Heart left ventricle (tissue), 16 donors: ENCODE measurements around the gene PTGS1. TPM values are rescaled to one million over a fixed set of nuclear protein-coding genes. Genes with fewer than 3 reads are reported as not detected.

Experiments used
- ATAC-seq, 4 donors: fragments of 200-7000 bp; cut with Tn5 transposase; one replicate each; pipeline ENCODE4 v1.9.1; 2020 to 2022; ENCODE audit warnings: moderate library complexity in 4 of 4, mild to moderate bottlenecking in 3 of 4, moderate number of reproducible peaks in 1 of 4
- DNase-seq, 5 donors: peaks; one replicate each; pipeline ENCODE4 v3.0.0-alpha.2; 2020
- H3K27ac ChIP-seq, 12 donors: fragments of 200-600 bp; sonication (generic) in 4 of 12; one replicate each; pipeline versions ENCODE4 v1.5.0 to v1.8.0; 2016 to 2022; ENCODE audit warnings: mild to moderate bottlenecking in 2 of 12
- H3K27me3 ChIP-seq, 9 donors: fragments of 200-600 bp; sonication (generic) in 2 of 9; one replicate each; pipeline versions ENCODE4 v1.5.1 to v1.8.0; 2016 to 2022; ENCODE audit warnings: mild to moderate bottlenecking in 3 of 9
- H3K36me3 ChIP-seq, 9 donors: fragments of 200-600 bp; sonication (generic) in 2 of 9; one replicate each; pipeline versions ENCODE4 v1.5.0 to v1.8.0; 2018 to 2022; ENCODE audit warnings: mild to moderate bottlenecking in 2 of 9
- H3K4me1 ChIP-seq, 12 donors: fragments of 200-600 bp; sonication (generic) in 4 of 12; one replicate each; pipeline versions ENCODE4 v1.5.0 to v1.8.0; 2016 to 2022; ENCODE audit warnings: mild to moderate bottlenecking in 3 of 12
- H3K4me3 ChIP-seq, 12 donors: fragments of 200-600 bp; sonication (generic) in 4 of 12; one replicate each; pipeline versions ENCODE4 v1.5.0 to v1.8.0; 2017 to 2022; ENCODE audit warnings: mild to moderate bottlenecking in 9 of 12, moderate library complexity in 4 of 12
- H3K9me3 ChIP-seq, 12 donors: fragments of 200-600 bp; sonication (generic) in 4 of 12; one replicate each; pipeline versions ENCODE4 v1.5.0 to v1.8.0; 2016 to 2022; ENCODE audit warnings: mild to moderate bottlenecking in 1 of 12
- POLR2A ChIP-seq, 2 donors: fragments of 450-650 bp; IDR thresholded peaks; one replicate each; pipeline ENCODE4 v1.6.1; 2017; ENCODE audit warnings: antibody characterized with exemption in 2 of 2, mild to moderate bottlenecking in 2 of 2, moderate library complexity in 2 of 2
- WGBS, 4 donors: extraction: QIAGEN DNeasy Blood & Tissue Kit in 2 of 4; methylation state at CpG; one replicate each; pipeline versions ENCODE4 v1.1.5 to v1.1.7; 2013 to 2018; 5-methylcytosine and 5-hydroxymethylcytosine counted together
- intact Hi-C, 10 donors: fragments of 100-400 bp; cut with DNase I; formaldehyde crosslinking; loops; one replicate each; pipeline versions ENCODE4 v1.11.1 to v1.14.2; 2022
- polyA plus RNA-seq, 2 donors: library from polyadenylated mRNA; stranded (reverse); fragments of 200-250 nt; gene quantifications; one replicate each; pipeline ENCODE4 v1.2.3, GENCODE V29; 2013
- total RNA-seq, 9 donors: library from RNA; depleted of rRNA in 2 of 9; stranded (reverse); fragments of >200 nt in 2 of 9; fragmentation: NEBNext Ultra II Directional in 3 of 9; extraction: Animal tissue kit (Norgen Biotek cat#: 25700) in 3 of 9; gene quantifications; one replicate each; pipeline versions ENCODE4 v1.1.0 to v1.2.4, GENCODE V29; 2016 to 2023
- TF ChIP-seq, protein P1 (sequence below), 12 donors: fragments of 200-600 bp; sonication (generic) in 4 of 12; IDR thresholded peaks; one replicate each; pipeline versions ENCODE4 v1.5.0 to v1.8.0; 2018 to 2022; ENCODE audit warnings: antibody characterized with exemption in 12 of 12, mild to moderate bottlenecking in 5 of 12
- donor health status: ischemic (EF 13 %, LVEDD 7.1; RV severe dilation, severe dysfunction).
- donor health status: healthy with polysubstance abuse.
- donor health status: DM: no; HTN: yes; CAD: no.
- donor health status: DM: no; HTN: no; CAD: no.
- donor health status: ischemic (EF 25% LVEDD 6.9; RV normal size, moderate dysfunction).
- donor health status: ischemic (EF 25% LVEDD 5.7; RV mildly dilated, moderate dysfunction).
- donor health status: healthy.
- donor health status: DM: yes; HTN: yes; CAD: no.
- donor health status: ischemic (EF 35%, LVEDD 5.7; RV mildly dilated, moderate dysfunction).
- donor health status: nonischemic (EF 11% LVEDD 7.7; RV severe dilation, severe dysfunction).
- donor health status: DM: yes; HTN: yes; CAD: no.
- donor health status: PGD.
- donor health status: ischemic (EF 29% LVEDD 5.4; RV normal size, mild dysfunction).
- donor health status: nonischemic (EF 23%, LVEDD 6.1; RV moderate dilation, normal function).

PTGS1 gene
- total and polyA plus RNA-seq, 11 donors: 0.91 to 24.7 (median 6.3) TPM

DNA sequence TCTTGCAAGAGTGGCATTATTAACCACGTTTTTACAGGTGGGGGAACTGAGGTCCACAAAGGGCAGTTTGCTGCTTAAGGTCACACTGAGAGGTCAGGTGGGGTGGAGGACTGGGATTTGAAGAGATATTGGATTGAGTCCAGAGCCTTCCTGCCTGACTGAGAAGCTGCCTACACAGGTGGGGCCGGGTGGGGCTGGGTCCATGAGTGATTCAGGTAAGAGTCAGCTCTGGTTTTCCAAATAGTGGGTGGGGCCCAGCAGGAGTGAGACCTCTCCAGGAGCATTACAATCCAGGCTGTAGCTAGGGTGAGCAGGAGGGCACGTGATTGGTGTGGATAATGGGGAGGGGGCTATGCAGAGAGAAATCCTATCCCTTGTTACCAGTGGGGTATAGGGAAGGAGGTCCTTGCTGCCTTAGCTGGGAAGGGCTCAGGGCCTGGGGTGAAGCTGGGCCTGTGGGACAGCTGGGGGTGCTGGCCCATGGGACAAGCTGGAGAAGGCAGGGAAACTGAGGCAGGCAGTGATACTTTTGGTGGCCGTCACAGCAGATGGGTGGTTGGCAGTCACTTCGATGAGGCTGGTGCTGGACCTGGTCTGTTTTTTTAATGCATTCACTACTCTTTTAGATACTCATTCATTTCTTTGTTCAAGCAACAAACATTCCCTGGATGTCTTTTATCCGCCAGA is 2.9 kb upstream of the PTGS1 start:
- peak overlapping the region in 1 of 12 donors; percentile 73 for H3K27ac ChIP-seq

DNA sequence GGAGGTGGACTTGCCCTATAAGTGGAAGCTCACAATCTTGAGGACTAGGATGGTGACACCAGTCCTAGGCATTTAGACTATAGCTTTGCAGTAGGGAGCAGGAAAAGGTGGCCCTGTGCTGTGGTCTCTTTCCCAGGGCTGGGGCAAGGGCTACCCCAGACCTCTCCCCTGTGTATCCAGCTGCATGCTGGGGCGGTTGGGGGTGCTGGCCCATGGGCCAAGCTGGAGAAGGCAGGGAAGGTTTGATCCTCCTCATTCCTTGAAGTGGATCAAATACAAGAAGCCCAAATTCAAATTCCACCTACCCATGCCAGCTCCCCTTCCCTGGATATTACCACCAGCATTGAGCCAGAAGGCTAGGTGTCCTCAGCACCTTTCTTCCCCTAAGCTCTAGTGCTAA is 2.2 kb upstream of the PTGS1 start:
- peaks cover 0 to 3% (median 0%) of the 10 kb centered on the region in 12 donors for H3K9me3 ChIP-seq
- peaks cover 0 to 9% (median 0%) of the 10 kb centered on the region in 9 donors for H3K27me3 ChIP-seq
- H3K4me3 ChIP-seq: no peak overlapping the region
- ATAC-seq (no peak), DNase-seq (no peak)
- WGBS, 4 donors: 97 to 100% (median 100%) methylated on average over 1 of the region's 1 CpG; no CpG with 5 or more reads in 1 of the 4 donors
- H3K36me3 ChIP-seq: no peaks in the 10 kb centered on the region
- H3K27ac ChIP-seq: no peak overlapping the region
- TF ChIP-seq, protein P1, sequence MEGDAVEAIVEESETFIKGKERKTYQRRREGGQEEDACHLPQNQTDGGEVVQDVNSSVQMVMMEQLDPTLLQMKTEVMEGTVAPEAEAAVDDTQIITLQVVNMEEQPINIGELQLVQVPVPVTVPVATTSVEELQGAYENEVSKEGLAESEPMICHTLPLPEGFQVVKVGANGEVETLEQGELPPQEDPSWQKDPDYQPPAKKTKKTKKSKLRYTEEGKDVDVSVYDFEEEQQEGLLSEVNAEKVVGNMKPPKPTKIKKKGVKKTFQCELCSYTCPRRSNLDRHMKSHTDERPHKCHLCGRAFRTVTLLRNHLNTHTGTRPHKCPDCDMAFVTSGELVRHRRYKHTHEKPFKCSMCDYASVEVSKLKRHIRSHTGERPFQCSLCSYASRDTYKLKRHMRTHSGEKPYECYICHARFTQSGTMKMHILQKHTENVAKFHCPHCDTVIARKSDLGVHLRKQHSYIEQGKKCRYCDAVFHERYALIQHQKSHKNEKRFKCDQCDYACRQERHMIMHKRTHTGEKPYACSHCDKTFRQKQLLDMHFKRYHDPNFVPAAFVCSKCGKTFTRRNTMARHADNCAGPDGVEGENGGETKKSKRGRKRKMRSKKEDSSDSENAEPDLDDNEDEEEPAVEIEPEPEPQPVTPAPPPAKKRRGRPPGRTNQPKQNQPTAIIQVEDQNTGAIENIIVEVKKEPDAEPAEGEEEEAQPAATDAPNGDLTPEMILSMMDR (IDR thresholded peaks at IDR 0.05): no peak
- no peak for TF ChIP-seq POLR2A (IDR thresholded peaks at IDR 0.05)
- peaks cover 0 to 23% (median 6%) of the 10 kb centered on the region in 12 donors for H3K4me1 ChIP-seq
- intact Hi-C loops: loop anchor here in 1 of 10 donors (10.0 kb wide), 1 partner anchor 76 kb away; no protein-coding TSS in a partner anchor

More for the DNA sequence above, 2.9 kb upstream of the PTGS1 start:
- Histone ChIP-seq H3K9me3 (peaks cover 0 to 3% (median 0%) of the 10 kb centered on the region in 12 donors), H3K36me3 (no peaks in the 10 kb centered on the region), H3K4me3 (no peak overlapping the region), H3K4me1 (peaks cover 0 to 23% (median 6%) of the 10 kb centered on the region in 12 donors), H3K27me3 (peaks cover 0 to 9% (median 0%) of the 10 kb centered on the region in 9 donors)
- 86 to 93% (median 89%) methylated on average over 6 of the region's 6 CpGs for WGBS, 4 donors
- ATAC-seq (no peak), DNase-seq (no peak)
- intact Hi-C loops: loop anchor here in 1 of 10 donors (10.0 kb wide), 1 partner anchor 77 kb away; no protein-coding TSS in a partner anchor
- TF ChIP-seq POLR2A (IDR thresholded peaks at IDR 0.05): no peak
- TF ChIP-seq, protein P1 (IDR thresholded peaks at IDR 0.05): no peak

DNA sequence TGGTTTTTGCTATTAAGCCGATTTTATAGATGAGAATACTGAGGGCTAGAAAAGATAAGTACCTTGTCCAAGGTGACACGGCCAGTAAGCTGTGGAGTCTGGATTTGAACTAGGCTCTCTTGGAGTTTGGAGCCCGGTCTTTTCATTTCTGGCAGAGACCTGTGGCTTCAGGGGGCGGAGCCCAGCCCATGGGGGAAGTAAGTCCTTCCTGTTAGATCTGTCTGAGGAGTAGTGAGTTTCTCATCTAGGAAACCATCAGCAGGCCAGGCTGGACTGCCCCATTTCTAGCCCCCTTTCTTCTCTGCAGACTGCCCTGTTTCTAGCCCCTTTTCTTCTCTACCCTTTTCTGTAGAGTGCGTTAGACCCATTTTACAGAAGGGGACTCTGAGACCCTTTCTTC is 521 bp upstream of the PTGS1 start:
- peaks cover 0 to 9% (median 0%) of the 10 kb centered on the region in 9 donors for H3K27me3 ChIP-seq
- intact Hi-C loops: loop anchor here in 3 of 10 donors (10.0 kb wide), 2 partner anchors 84 to 434 kb away; partner anchors contain the start of gene OR1K1 (in 2 of the 3)
- H3K4me1 ChIP-seq: peaks cover 0 to 33% (median 10%) of the 10 kb centered on the region in 12 donors
- H3K36me3 ChIP-seq: no peaks in the 10 kb centered on the region
- ATAC-seq: no peak
- TF ChIP-seq POLR2A (IDR thresholded peaks at IDR 0.05): no peak
- TF ChIP-seq, protein P1 (IDR thresholded peaks at IDR 0.05): no peak
- WGBS, 4 donors: 66 to 77% (median 73%) methylated on average over 5 of the region's 5 CpGs
- H3K27ac ChIP-seq: peak overlapping the region in 4 of 12 donors; percentile 17 to 87 (median 60)
- peak overlapping the region in 9 of 12 donors; percentile 35 to 69 (median 50) for H3K4me3 ChIP-seq
- DNase-seq: peak in 1 of 5 donors; percentile 62
- peaks cover 0 to 3% (median 0%) of the 10 kb centered on the region in 12 donors for H3K9me3 ChIP-seq

DNA sequence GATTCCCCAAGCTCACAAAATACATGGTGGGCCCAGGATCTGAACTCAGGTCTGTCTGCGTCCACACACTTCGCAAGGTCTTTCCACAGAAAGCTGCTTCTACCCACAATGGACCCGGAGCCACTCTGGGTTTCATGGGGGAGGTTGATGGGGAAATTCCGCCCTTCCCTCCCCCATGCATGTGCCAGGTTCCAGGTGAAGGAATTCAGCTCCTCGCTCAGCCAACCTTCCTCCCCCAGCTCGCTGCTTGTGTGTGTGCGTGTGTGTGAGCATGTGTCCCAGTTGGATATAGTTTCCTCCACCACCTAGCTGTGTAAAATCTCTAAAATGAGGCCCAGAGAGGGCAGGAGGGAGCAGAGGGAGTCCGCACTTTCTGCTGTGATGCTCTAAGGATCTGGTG is 1.0 kb downstream of the PTGS1 start:
- Histone ChIP-seq H3K27me3 (peaks cover 0 to 9% (median 0%) of the 10 kb centered on the region in 9 donors), H3K27ac (peak overlapping the region in 1 of 12 donors; percentile 87), H3K4me3 (peak overlapping the region in 5 of 12 donors; percentile 50 to 69 (median 59)), H3K36me3 (no peaks in the 10 kb centered on the region), H3K4me1 (peaks cover 0 to 46% (median 22%) of the 10 kb centered on the region in 12 donors), H3K9me3 (peaks cover 0 to 3% (median 0%) of the 10 kb centered on the region in 12 donors)
- intact Hi-C loops: loop anchor here in 3 of 10 donors (10.0 kb wide), 2 partner anchors 83 to 433 kb away; partner anchors contain the start of gene OR1K1 (in 2 of the 3)
- TF ChIP-seq POLR2A (IDR thresholded peaks at IDR 0.05): no peak
- TF ChIP-seq, protein P1 (IDR thresholded peaks at IDR 0.05): no peak
- 85 to 94% (median 91%) methylated on average over 7 to 8 of the region's 8 CpGs for WGBS, 4 donors
- no peak for ATAC-seq
- no peak for DNase-seq
